HG03432 (cell line): ENCODE data around the gene MPPE1.
"Not testable (repeated sequence)": the region's sequence is repeated elsewhere in the genome, so short reads cannot be mapped to it uniquely, and the experiment has no call there.

Experiments used
- ATAC-seq: cut with Tn5 transposase; IDR thresholded peaks from one replicate; pipeline ENCODE4 v1.9.1; 2021; ENCODE audit warnings: mild to moderate bottlenecking, moderate library complexity; ENCODE audit not compliant: unreplicated experiment

The MPPE1 gene

GRCh38 chr18:11925800-11926481 is 17.8 kb upstream of the MPPE1 start:
- no peak for ATAC-seq

GRCh38 chr18:11923450-11923849 is 15.3 kb upstream of the MPPE1 start:
- no peak for ATAC-seq

GRCh38 chr18:11919522-11919921 is 11.4 kb upstream of the MPPE1 start:
- ATAC-seq: not testable (repeated sequence)

GRCh38 chr18:11916880-11917279 is 8.8 kb upstream of the MPPE1 start:
- ATAC-seq: not testable (repeated sequence)

GRCh38 chr18:11909591-11910026 is 1.5 kb upstream of the MPPE1 start:
- no peak for ATAC-seq

GRCh38 chr18:11909061-11909455 is 941 bp upstream of the MPPE1 start:
- ATAC-seq: peak; percentile 1

GRCh38 chr18:11906926-11907874 is 917 bp downstream of the MPPE1 start:
- no peak for ATAC-seq

GRCh38 chr18:11906176-11906575 is 1.9 kb downstream of the MPPE1 start:
- no peak for ATAC-seq

GRCh38 chr18:11905613-11906012 is 2.5 kb downstream of the MPPE1 start:
- ATAC-seq: no peak

- no peak for ATAC-seq
Observed at GRCh38 chr18:11902522-11903292, 5.4 kb downstream of the MPPE1 start.

GRCh38 chr18:11901826-11902438 is 6.2 kb downstream of the MPPE1 start:
- no peak for ATAC-seq

GRCh38 chr18:11899063-11899462 is 9.1 kb downstream of the MPPE1 start:
- no peak for ATAC-seq

GRCh38 chr18:11897781-11898180 is 10.3 kb downstream of the MPPE1 start:
- no peak for ATAC-seq

- ATAC-seq: not testable (repeated sequence)
Observed at GRCh38 chr18:11892438-11892837, 15.7 kb downstream of the MPPE1 start.

- ATAC-seq: no peak
Observed at GRCh38 chr18:11891737-11892136, 16.4 kb downstream of the MPPE1 start.

GRCh38 chr18:11889284-11889683 is 18.8 kb downstream of the MPPE1 start:
- ATAC-seq: no peak

GRCh38 chr18:11888726-11889125 is 19.4 kb downstream of the MPPE1 start:
- no peak for ATAC-seq

- no peak for ATAC-seq
Observed at GRCh38 chr18:11887328-11888128, 20.6 kb downstream of the MPPE1 start.

GRCh38 chr18:11886577-11887110 is 21.5 kb downstream of the MPPE1 start:
- ATAC-seq: no peak
